HG03439 (cell line): ENCODE results near the gene GTPBP4.
A peak's percentile ranks its signal among the peaks of the same experiment; 100 is the strongest.
"Not testable (repeated sequence)": the region's sequence is repeated elsewhere in the genome, so short reads cannot be mapped to it uniquely, and the experiment has no call there.

ENCODE experiments used
- ATAC-seq: cut with Tn5 transposase; IDR thresholded peaks from one replicate; pipeline ENCODE4 v1.9.1; 2021; ENCODE audit warnings: mild to moderate bottlenecking, moderate library complexity; ENCODE audit not compliant: unreplicated experiment

The GTPBP4 gene

DNA sequence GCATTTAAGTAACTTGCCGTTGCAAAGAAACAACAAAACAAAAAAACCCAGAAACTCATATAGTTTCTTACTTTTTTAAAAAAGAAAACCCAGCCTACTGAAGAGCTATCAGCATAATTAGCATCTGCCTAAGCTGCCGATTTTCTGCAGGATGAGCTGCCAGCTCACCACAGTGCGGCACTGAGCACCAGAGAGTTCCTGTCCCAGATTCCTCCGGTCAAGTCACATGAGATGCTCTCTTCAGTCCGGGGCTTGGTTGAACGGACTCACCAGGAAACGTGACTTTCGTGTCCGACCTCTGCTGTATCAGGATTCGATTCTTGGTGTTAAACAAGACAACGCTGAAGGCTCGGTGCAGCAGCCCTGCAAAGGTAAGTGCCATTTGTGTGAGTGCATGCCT lies 34.2 kb downstream of the GTPBP4 start:
- no peak for ATAC-seq

DNA sequence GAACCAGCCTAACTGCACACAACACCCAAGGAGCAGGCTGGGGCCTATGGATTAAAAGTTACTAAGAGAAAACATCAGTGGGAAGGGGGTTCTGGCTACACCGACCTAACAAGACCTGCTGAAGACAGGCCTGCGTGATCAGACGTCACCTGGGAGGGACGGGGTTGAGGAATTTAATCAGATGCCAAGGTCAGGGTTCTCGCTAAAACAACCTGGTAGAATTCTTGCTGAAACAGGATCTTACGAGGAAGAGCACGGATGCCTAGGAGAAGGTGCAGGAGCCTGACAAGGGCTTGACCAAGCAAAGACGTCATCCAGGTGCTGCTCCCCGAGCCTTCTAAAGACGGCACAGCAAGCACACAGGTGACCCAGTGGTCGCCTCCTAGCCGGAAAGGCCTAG lies 35.9 kb downstream of the GTPBP4 start:
- ATAC-seq, result no peak

DNA sequence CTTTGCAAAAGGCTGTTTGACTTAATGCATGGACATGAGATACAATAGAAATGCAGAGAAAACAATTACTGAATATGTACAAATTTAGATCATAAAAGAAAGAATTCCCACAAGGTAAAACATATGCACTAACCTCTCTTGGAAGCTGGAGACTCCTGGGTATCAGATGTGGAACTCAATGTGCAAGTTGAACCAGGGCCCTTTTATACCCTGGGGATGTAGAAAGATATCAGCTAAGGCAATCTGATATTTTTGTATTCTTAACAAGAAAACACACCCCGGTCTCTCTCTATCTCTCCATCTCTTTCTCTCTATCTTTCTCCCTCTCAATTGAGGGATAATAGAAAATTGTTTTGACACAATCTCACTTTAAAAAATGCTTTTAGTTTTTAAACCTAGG lies 37.4 kb downstream of the GTPBP4 start, which contains the start of gene IDI2:
TSS of gene IDI2 (minus strand) at position 177 of the 400 bp plus-strand sequence. CDS start 1,136 bp downstream, outside the sequence.
- no peak for ATAC-seq

DNA sequence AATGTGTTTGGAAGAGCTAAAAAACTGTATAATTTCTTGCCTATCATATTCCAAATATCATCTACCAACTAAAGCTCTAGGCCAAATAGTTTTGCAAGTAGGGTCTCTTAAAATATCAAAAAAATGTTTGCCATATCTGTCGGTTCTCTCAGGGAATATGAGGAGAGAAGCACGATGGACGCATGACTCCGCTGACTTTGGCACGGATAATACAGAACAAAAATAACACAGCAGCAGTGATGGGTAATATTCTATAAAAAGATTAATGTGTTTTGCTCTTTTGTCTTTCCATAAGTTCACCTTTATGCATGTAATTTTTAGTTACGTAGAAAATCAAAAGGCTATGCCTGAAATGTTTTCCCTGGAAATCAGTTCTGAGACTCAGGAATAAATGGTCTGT lies 38.3 kb downstream of the GTPBP4 start:
- ATAC-seq, result no peak

DNA sequence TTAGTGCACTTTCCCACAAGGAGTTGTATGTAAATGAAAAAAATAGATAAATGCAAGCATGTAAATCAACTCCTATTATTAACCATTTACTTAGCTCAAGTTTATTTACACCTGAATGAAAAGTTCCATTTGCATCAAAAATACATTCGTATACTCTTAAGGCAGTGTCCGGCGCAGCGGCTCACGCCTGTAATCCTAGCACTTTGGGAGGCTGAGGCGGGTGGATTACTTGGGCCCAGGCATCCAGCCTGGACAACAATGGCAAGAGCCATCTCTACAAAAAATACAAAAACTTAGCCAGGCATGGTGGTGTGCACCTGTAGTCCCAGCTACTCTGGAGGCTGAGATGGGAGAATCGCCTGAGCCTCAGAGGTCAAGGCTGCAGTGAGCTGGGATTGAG lies 41.6 kb downstream of the GTPBP4 start:
- ATAC-seq, result no peak

DNA sequence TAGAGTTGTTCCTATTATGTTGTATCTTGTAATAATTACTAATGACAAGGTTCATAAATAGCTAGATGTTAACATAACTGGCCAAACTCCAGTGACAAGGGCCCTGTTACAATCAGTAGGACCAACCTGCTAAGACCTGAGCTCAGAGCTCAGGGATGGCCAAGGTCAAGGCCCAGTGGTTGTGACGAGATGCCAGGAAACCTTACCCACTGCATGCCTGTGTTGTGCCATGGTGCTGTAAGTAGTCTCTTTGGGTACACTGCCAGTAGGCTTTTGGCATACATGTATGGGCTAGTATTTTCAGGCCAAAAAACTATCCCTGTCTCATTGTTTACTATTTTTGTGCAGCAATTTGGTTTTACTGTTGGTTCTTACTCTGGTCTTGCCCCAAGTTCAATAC lies 45.4 kb downstream of the GTPBP4 start:
- no peak for ATAC-seq

DNA sequence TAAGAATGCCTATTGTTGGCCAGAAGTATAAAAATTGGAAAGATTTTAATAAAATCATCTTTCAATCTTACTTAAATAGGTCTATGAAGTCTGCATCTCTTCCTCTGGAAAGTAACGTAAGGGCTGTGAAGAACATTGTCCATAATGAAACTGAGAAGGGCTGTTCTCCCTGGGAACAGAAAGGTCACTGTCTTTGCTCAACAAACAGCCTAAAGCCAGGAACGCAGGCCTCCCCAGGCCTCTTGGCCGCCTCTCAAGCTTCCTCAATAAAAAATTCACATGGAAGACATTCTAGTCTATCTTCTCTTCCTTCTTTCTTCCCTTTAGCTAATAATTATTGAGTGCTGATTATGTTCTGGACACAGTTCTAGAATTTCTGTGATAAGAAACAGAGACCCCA lies 46.5 kb downstream of the GTPBP4 start:
- no peak for ATAC-seq

DNA sequence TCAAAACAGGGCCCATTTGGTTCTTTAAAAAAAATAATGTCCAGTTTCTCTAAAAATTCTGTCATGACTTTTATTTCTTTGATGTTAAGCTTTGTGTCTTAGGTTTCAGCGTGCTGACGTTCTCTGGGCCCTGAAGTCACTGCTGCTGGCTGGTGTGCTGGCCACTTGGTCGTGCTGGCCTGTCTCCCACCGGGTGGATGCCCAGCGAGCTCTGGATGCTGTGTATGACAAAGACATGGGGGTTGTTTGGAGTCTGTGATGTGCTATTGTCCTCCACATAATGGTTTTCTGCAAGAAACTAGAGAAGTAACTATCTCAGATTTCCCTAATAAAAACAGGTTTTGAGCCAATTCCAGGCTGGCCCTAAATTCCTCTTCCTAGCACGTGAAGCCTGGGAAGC lies 47.0 kb downstream of the GTPBP4 start:
- no peak for ATAC-seq

DNA sequence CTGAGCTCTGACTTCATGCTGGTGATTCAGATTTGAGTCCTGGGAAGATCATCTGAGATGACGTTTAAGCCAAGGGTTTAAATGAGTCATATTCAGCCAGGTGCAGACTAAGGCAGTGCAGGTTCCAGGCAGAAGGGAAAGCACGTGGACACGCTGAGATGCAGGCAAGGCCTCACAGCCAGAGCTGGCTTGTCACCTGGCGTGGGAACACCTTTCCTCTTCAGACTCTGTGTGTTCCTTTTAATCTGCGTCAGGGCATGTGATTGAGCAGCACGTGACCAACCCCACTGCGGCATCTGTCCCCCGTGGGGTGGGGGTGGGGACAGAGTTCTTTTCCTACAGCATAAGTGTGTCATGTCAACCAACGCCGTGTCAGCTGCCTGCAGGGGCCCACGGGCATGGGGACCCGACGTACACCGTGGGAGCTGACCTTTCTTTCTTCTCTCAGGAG lies 48.1 kb downstream of the GTPBP4 start:
- peak; percentile 85 for ATAC-seq

DNA sequence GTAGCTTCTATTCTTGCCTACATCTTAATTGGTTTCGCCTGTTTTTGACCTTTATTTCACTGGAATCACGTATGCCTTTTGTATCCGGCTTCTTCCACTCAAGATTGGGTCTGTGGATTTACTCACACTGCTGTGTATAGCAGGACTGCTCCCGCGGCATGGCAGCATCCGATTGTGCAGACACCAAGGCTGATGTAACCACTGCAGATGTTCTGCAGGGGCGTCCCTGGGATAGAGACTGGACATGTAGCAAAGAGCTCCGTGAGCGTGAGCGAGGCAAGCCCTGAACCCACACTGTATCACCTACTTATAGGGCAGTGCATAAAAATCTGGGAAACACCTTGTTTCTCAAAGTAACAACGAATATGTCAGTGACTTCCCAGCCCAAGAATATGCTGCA lies 48.9 kb downstream of the GTPBP4 start:
- ATAC-seq, result no peak

DNA sequence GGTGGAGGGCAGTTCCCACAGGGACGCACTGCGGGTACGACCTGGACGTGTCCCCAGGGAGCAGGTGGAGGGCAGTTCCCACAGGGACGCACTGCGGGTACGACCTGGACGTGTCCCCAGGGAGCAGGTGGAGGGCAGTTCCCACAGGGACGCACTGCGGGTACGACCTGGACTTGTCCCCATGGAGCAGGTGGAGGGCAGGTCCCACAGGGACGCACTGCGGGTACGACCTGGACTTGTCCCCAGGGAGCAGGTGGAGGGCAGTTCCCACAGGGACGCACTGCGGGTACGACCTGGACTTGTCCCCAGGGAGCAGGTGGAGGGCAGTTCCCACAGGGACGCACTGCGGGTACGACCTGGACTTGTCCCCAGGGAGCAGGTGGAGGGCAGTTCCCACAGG lies 50.5 kb downstream of the GTPBP4 start:
- ATAC-seq, result not testable (repeated sequence)

DNA sequence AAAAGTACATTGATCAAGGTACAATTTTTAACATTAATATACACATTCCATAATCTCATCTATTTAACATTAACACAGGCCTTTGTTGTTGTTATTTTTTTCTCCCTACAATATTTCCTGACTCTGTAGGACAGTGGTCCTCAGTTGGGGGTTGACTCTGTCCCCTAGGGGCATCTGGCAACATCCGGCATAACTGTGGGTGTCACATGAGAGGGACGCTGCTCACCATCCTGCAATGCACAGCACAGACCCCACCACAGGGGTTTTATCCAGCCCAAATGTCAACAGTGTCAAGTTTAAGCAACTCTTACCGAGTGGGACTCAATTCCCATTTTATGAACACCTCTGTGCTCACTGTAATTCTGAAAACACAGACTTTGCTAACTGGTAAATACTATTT lies 51.9 kb downstream of the GTPBP4 start:
- no peak for ATAC-seq

DNA sequence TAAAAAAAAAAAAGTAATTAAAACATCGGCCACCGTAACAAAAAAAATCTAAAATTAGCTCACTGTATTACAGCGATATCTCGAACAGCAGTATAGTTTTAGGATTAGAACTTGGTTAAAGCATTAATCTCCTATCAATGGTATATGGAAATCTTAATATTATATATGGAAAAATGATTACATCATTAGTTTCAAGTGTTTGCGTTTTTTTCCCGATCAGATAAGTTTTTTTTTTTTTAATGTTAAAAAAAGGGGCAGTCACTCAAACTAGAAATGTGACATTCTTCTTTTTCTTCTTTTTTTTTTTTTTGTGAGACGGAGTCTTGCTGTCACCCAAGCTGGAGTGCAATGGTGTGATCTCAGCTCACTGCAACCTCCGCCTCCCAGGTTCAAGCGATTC lies 53.3 kb downstream of the GTPBP4 start:
- ATAC-seq, result no peak

DNA sequence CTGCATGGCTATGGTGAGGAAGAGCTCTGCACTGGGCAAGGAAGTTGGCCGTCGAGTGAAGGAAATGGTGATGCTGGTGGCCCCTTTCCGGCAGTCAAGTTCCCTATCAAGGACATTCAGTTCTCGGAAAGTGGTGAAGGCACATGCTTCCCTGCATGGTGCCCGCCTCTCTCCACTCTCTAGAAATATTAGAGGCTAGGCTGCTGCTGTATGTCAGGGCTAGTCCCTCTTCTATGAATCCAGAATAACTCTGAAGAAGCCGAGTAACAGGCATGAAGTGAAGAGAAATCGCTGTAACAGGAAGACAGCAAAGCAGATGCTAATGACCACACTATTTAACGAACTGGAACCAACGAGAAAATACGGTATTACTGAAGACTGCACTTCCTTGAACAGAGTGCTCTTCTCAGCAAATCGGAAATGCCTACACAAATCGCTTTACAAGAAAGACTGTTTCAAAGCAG lies 55.3 kb downstream of the GTPBP4 start:
- peak; percentile 46 for ATAC-seq

DNA sequence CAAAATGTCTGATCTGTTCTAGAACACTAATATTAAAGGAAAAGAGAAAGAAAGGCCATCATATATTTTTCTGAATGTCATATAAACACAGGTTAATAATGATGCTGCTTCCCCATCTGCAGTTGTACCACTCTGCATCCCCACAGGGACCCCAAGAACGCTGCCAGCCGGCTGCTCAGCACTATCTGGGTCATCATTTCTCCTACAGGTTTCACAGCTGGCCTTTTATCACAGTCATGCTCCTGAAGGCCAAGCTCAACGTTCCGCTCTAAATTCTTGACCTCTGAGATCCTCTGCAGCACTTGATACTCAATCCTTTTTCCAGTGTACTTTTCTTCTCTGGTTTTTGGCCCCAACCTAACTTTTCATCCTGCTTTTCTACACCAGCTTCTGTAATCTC lies 55.9 kb downstream of the GTPBP4 start:
- no peak for ATAC-seq

DNA sequence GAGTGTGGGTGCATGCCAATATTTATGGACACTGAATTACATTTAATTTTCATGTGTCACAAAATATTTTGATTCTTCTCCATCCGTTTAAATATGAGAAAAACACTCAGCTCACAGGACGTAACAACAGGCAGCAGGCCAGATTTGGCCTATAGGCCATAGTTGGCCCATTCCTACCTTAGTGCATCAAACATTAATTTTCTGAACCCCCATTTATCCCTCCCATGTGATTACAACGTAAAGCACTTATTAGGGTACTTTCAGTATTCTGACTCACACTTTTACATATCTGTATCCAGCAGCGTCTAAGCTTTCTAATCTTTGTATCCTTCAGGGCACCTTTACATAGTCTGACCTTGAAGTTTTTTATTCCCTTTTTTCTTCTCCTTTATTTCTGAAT lies 56.7 kb downstream of the GTPBP4 start:
- ATAC-seq, result no peak

DNA sequence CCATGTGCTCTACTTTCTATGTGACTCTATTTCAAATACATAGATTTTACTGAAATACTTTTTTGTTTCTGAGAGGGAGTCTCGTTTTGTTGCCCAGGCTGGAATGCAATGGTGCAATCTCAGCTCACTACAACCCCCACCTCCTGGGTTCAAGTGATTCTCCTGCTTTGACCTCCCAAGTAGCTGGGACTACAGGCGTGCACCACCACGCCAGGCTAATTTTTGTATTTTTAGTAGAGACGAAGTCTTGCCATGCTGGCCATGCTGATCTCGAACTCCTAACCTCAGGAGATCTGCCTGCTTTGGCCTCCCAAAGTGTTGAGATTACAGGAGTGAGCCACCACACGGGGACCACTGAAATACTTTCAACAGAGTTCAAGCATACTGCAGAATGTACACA lies 57.2 kb downstream of the GTPBP4 start:
- ATAC-seq, result no peak

DNA sequence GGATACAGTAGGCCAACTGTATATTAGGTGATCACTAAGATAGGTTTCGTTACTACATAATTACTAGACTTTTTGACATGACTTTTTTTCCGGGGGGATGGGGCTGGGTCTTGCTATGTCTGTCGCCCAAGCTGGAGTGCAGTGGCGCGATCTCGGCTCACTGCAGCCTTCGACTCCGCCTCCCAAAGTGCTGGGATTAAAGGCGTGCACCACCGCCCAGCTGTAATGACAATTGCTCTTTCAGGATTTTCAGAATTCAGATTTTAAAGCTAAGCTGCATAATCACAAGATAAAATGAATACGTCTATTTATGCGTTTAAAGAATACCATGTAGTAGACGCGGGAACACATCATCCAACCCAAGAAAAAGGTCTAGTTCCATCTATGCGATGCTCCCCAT lies 59.7 kb downstream of the GTPBP4 start:
- no peak for ATAC-seq

DNA sequence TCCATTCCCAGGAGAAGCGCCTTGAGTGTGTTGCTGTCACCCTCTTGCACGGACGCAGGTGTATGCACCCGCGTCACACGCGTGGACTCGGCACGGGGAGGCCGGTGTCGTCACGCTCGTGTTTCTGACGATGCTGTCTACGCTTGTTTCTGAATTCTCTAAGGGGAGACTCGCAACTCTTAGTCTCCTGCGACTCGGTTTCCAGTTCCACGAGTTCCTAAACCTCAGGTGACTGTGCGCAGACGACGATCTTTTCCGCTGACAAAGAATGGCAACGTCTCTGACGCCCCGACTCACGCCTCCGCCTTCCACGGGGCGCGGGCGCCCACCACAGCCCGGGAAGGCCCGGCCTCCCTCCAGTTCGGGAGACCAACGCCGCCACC lies 60.1 kb downstream of the GTPBP4 start:
- ATAC-seq, result peak; percentile 15

DNA sequence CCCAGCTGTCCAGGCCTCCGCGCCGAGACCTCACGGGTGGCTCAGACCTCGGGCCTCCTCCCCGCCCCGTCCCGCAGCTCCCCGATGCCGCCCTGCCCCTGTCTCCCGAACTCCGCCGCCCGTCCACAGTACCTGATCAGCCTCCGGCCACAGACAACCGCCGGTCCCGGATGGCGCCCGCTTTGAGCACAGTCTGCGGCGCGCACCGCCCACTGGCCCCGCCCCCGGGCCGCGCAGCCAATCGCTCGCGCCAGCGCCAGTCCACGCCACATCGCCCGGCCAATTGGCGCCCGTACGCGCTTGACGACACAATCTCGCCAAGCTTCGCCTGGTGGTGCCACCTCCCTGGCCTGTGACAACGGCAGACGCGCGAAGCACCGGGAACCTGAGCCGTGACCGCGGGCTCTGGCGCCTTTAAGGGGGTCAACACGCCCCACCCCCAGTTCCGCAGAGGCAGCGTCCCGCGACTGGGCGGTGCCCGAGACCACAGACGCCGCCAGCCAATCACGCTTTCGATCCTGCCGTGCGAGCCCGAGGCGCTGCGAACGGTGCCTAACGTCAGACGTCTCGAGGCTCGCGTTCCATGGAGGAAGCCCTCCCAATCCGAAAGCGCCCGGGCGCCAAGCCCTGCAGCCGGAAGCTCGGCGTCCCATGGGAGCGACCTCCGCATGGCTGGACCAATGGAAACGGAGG lies 60.6 kb downstream of the GTPBP4 start, which contains the start of gene IDI1:
TSS of gene IDI1 (minus strand) at position 388 of the 693 bp plus-strand sequence. CDS start at position 272, 116 bp downstream.
- ATAC-seq, result peak; percentile 79

DNA sequence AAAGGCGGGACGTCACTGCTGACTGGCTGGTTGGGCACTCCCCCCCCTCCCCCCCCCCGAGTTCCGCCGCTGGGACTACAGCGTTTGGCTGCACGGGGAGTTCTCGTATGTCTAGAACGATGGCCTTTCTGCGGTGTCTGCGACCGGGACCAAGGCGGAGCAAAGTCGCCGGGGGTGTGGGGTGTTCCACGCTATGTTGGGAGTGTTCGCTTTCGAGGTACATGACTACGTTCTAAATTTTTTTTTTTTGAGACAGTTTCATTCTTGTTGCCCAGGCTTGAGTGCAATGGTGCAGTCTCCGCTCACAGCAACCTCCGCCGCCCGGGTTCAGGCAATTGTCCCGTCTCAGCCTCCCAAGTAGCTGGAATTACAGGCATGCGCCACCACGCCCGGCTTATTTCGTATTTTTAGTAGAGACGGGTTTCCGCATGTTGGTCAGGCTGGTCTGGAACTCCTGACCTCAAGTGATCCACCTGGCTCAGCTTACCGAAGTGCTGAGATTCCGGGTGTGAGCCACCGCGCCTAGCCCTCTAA lies 61.3 kb downstream of the GTPBP4 start:
- no peak for ATAC-seq

DNA sequence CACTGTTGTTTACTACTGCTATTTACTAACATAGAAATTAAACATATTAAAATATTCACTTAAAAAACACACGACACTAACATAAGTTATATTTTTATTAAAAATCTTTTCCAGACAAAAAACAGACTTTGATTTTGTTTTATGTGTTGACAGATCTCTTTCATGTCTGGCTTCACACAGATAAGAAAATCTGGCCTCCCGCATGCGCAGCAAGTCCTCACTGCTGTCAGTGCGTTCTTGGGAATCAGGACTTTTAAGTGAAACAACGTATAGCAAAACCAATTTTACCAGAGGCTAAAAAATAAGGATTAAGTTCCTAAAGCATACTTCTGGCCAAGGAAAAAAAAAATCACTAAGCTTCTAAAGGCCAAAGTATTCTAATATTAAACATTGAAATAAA lies 61.9 kb downstream of the GTPBP4 start:
- no peak for ATAC-seq

DNA sequence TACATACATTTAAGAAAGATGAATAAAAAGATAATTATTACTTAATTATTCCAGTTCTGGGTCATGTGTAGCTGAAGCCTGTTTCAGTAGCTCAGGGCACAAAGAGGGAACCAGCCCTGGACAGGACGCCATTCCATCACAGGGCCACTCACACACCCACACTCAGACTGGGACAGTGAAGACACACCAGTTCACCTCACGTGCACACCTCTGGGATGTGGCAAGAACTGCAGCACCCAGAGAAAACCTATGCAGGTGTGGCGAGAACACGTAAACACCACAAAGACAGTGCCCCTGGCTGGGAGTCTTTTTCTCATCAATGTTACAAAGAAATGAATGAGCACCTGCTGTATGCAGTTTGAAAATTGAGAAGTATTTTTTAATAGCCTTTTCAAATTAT lies 62.3 kb downstream of the GTPBP4 start:
- ATAC-seq, result no peak
